Measurements from ENCODE around the gene SEMA4F.

GRCh38 chr2:74696829-74697228 is 42.8 kb downstream of the SEMA4F start:
- no peak for TF ChIP-seq CTCF (IDR thresholded peaks at IDR 0.05; ENCODE audit: poor library complexity)
- TF ChIP-seq EZH2 (IDR thresholded peaks at IDR 0.05; ENCODE audit: borderline replicate concordance), result no peak
